GM12873 (cell line): ENCODE measurements around the gene RAD51B.

ENCODE experiments used
- TF ChIP-seq, protein P1 (sequence below): IDR thresholded peaks from 2 replicates; pipeline ENCODE4 v1.5.1; 2012; ENCODE audit warnings: low read depth, mild to moderate bottlenecking, moderate library complexity, low read length, control low read depth; ENCODE audit not compliant: insufficient read depth; ENCODE audit errors: missing control alignments

The RAD51B gene

GRCh38 chr14:68670359-68670715 is 850.8 kb downstream of the RAD51B start:
- TF ChIP-seq, protein P1, sequence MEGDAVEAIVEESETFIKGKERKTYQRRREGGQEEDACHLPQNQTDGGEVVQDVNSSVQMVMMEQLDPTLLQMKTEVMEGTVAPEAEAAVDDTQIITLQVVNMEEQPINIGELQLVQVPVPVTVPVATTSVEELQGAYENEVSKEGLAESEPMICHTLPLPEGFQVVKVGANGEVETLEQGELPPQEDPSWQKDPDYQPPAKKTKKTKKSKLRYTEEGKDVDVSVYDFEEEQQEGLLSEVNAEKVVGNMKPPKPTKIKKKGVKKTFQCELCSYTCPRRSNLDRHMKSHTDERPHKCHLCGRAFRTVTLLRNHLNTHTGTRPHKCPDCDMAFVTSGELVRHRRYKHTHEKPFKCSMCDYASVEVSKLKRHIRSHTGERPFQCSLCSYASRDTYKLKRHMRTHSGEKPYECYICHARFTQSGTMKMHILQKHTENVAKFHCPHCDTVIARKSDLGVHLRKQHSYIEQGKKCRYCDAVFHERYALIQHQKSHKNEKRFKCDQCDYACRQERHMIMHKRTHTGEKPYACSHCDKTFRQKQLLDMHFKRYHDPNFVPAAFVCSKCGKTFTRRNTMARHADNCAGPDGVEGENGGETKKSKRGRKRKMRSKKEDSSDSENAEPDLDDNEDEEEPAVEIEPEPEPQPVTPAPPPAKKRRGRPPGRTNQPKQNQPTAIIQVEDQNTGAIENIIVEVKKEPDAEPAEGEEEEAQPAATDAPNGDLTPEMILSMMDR = no peak

- TF ChIP-seq, protein P1 = no peak
Measured at GRCh38 chr14:68671909-68672308, 852.3 kb downstream of the RAD51B start.

GRCh38 chr14:68672609-68673285 is 853.2 kb downstream of the RAD51B start:
- TF ChIP-seq, protein P1 = no peak

GRCh38 chr14:68673464-68673863 is 853.9 kb downstream of the RAD51B start:
- TF ChIP-seq, protein P1 = no peak

GRCh38 chr14:68674538-68675232 is 855.1 kb downstream of the RAD51B start:
- TF ChIP-seq, protein P1 = no peak

DNA sequence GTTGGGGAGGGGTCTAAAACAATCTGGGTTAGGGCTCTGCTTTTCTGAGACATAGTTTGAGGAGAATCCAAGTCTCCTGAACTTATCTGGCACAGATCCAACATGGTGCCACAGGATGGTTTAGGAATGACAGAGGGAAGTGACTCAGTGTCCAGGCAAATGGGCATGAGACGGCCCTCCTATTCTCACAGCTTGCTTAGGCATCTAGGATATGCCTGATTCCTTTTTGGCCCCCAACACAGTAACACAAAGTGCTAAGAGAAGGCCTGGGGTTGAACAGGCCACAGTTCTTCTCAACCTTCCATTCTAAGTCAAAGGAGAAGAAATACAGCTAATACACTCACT is 855.6 kb downstream of the RAD51B start:
- TF ChIP-seq, protein P1 = no peak

DNA sequence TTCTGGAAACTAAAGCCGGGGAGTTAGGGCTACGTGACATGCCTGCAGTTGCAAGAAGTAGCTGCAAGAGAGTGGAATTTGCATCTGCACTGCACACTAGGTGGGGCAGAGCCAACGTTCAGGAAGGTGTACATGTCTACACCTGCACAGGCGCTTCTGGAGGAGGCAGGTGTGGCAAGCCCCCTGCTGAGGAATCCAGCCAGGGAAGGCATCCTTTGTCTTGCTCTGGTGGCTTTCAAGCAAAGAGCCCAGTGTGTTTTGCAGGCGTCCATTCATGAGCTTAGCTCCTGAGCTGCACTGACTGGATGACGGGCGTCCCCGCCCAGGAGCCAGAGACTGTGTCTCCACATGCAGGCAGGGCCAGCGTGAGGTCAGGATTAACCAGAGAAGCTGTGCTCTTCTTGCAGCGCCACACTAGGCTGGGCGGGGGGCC is 856.9 kb downstream of the RAD51B start:
- TF ChIP-seq, protein P1 = no peak
